ENCODE data around the gene PIK3CA. TPM values are rescaled to one million over a fixed set of nuclear protein-coding genes. Genes with fewer than 3 reads are reported as not detected.
"Not testable (repeated sequence)": the region's sequence is repeated elsewhere in the genome, so short reads cannot be mapped to it uniquely, and the experiment has no call there.

The PIK3CA gene
- total RNA-seq, 1 donor, result 30.2 TPM

- TF ChIP-seq CTCF (IDR thresholded peaks at IDR 0.05; ENCODE audit: insufficient read depth, low read depth, low read length), result no peak
- DNase-seq (ENCODE audit: low read depth), result no peak
- no peak overlapping the region for H3K4me3 ChIP-seq (ENCODE audit: low read depth, low read length)
Observed at GRCh38 chr3:179268400-179269051, 120.4 kb downstream of the PIK3CA start.

- DNase-seq (ENCODE audit: low read depth), result no peak
- TF ChIP-seq CTCF (IDR thresholded peaks at IDR 0.05; ENCODE audit: insufficient read depth, low read depth, low read length), result no peak
- H3K4me3 ChIP-seq (ENCODE audit: low read depth, low read length), result no peak overlapping the region
Observed at GRCh38 chr3:179269152-179269707, 121.1 kb downstream of the PIK3CA start.

GRCh38 chr3:179272385-179272784 lies 124.2 kb downstream of the PIK3CA start:
- no peak for DNase-seq (ENCODE audit: low read depth)
- no peak overlapping the region for H3K4me3 ChIP-seq (ENCODE audit: low read depth, low read length)
- TF ChIP-seq CTCF (IDR thresholded peaks at IDR 0.05; ENCODE audit: insufficient read depth, low read depth, low read length), result peak; percentile 50

GRCh38 chr3:179274434-179274833 lies 126.3 kb downstream of the PIK3CA start:
- not testable (repeated sequence) for DNase-seq (ENCODE audit: low read depth); H3K4me3 ChIP-seq (ENCODE audit: low read depth, low read length)

GRCh38 chr3:179276001-179276400 lies 127.8 kb downstream of the PIK3CA start:
- DNase-seq (ENCODE audit: low read depth), result no peak
- TF ChIP-seq CTCF (IDR thresholded peaks at IDR 0.05; ENCODE audit: insufficient read depth, low read depth, low read length), result no peak
- no peak overlapping the region for H3K4me3 ChIP-seq (ENCODE audit: low read depth, low read length)

GRCh38 chr3:179276743-179277142 lies 128.6 kb downstream of the PIK3CA start:
- no peak overlapping the region for H3K4me3 ChIP-seq (ENCODE audit: low read depth, low read length)
- TF ChIP-seq CTCF (IDR thresholded peaks at IDR 0.05; ENCODE audit: insufficient read depth, low read depth, low read length), result no peak
- DNase-seq (ENCODE audit: low read depth), result no peak

GRCh38 chr3:179278151-179278550 lies 130.0 kb downstream of the PIK3CA start:
- no peak for TF ChIP-seq CTCF (IDR thresholded peaks at IDR 0.05; ENCODE audit: insufficient read depth, low read depth, low read length)
- DNase-seq (ENCODE audit: low read depth), result no peak

More at GRCh38 chr3:179278151-179278550, 130.0 kb downstream of the PIK3CA start:
- no peak overlapping the region for H3K4me3 ChIP-seq (ENCODE audit: low read depth, low read length)
